ENCODE data around the gene UNC79. TPM values are rescaled to one million over a fixed set of nuclear protein-coding genes. Genes with fewer than 3 reads are reported as not detected.

Gene UNC79
- total and polyA plus RNA-seq, 7 donors = 0.03 to 0.88 (median 0.44) TPM

GRCh38 chr14:93712838-93713724 lies 282.3 kb downstream of the UNC79 start:
- WGBS, 3 donors = 32 to 43% (median 38%) methylated on average over 18 of the region's 18 CpGs

GRCh38 chr14:93713726-93714405 lies 283.1 kb downstream of the UNC79 start:
- DNase-seq (no peak), ATAC-seq (no peak)
- Histone ChIP-seq H3K27me3 (ENCODE audit: insufficient read depth in 3 of 3, low read length in 2 of 3) (peaks cover 0 to 2% (median 1%) of the 10 kb centered on the region in 3 donors), H3K4me3 (no peak overlapping the region), H3K36me3 (ENCODE audit: insufficient read depth in 1 of 2, low read depth in 1 of 2) (no peaks in the 10 kb centered on the region), H3K4me1 (no peaks in the 10 kb centered on the region), H3K9me3 (no peaks in the 10 kb centered on the region), H3K27ac (no peak overlapping the region)
- 70 to 76% (median 71%) methylated on average over 13 of the region's 13 CpGs for WGBS, 3 donors
- intact Hi-C loops (cut with DNase I) = no loop called here
- no peak for TF ChIP-seq CTCF (IDR thresholded peaks at IDR 0.05)

More at GRCh38 chr14:93712838-93713724, 282.3 kb downstream of the UNC79 start:
- no peaks in the 10 kb centered on the region for H3K4me1 ChIP-seq
- H3K9me3 ChIP-seq = no peaks in the 10 kb centered on the region
- TF ChIP-seq CTCF (IDR thresholded peaks at IDR 0.05) = no peak
- intact Hi-C loops (cut with DNase I) = no loop called here
- H3K36me3 ChIP-seq (ENCODE audit: insufficient read depth in 1 of 2, low read depth in 1 of 2) = no peaks in the 10 kb centered on the region
- H3K27ac ChIP-seq = no peak overlapping the region
- peaks cover 0 to 2% (median 1%) of the 10 kb centered on the region in 3 donors for H3K27me3 ChIP-seq (ENCODE audit: insufficient read depth in 3 of 3, low read length in 2 of 3)
- ATAC-seq = no peak
- no peak for DNase-seq
- H3K4me3 ChIP-seq = no peak overlapping the region

GRCh38 chr14:93714605-93715004 lies 283.9 kb downstream of the UNC79 start:
- intact Hi-C loops (cut with DNase I) = no loop called here
- H3K9me3 ChIP-seq = no peaks in the 10 kb centered on the region
- ATAC-seq = no peak

GRCh38 chr14:93715279-93715927 lies 284.7 kb downstream of the UNC79 start:
- no peaks in the 10 kb centered on the region for H3K9me3 ChIP-seq
- peaks cover 0 to 2% (median 1%) of the 10 kb centered on the region in 3 donors for H3K27me3 ChIP-seq (ENCODE audit: insufficient read depth in 3 of 3, low read length in 2 of 3)
- 53 to 68% (median 54%) methylated on average over 13 of the region's 13 CpGs for WGBS, 3 donors
- no peak for TF ChIP-seq CTCF (IDR thresholded peaks at IDR 0.05)
- intact Hi-C loops (cut with DNase I) = no loop called here
- no peak overlapping the region for H3K27ac ChIP-seq
- no peak overlapping the region for H3K4me3 ChIP-seq
- ATAC-seq (no peak), DNase-seq (no peak)
- H3K36me3 ChIP-seq (ENCODE audit: insufficient read depth in 1 of 2, low read depth in 1 of 2) = no peaks in the 10 kb centered on the region
- H3K4me1 ChIP-seq = no peaks in the 10 kb centered on the region

More at GRCh38 chr14:93714605-93715004, 283.9 kb downstream of the UNC79 start:
- DNase-seq = no peak
- H3K36me3 ChIP-seq (ENCODE audit: insufficient read depth in 1 of 2, low read depth in 1 of 2) = no peaks in the 10 kb centered on the region
- no peak overlapping the region for H3K4me3 ChIP-seq
- no peaks in the 10 kb centered on the region for H3K4me1 ChIP-seq
- TF ChIP-seq CTCF (IDR thresholded peaks at IDR 0.05) = no peak
- H3K27ac ChIP-seq = no peak overlapping the region
- 69 to 74% (median 70%) methylated on average over 7 of the region's 7 CpGs for WGBS, 3 donors
- H3K27me3 ChIP-seq (ENCODE audit: insufficient read depth in 3 of 3, low read length in 2 of 3) = peaks cover 0 to 2% (median 1%) of the 10 kb centered on the region in 3 donors
